PC-9 (cell line): ENCODE results near the gene CD9.

Source experiments
- EZH2 ChIP-seq: fragments of 200-600 bp; sonication (generic); IDR thresholded peaks from 2 replicates; pipeline ENCODE4 v1.8.0; 2017; ENCODE audit warnings: antibody characterized with exemption, low read depth
- TF ChIP-seq, protein P1 (sequence below): fragments of 200-600 bp; sonication (generic); conservative IDR thresholded peaks from 2 replicates; pipeline ENCODE4 v1.6.1; 2017; ENCODE audit warnings: mixed run types, antibody characterized with exemption, mild to moderate bottlenecking, moderate library complexity

DNA sequence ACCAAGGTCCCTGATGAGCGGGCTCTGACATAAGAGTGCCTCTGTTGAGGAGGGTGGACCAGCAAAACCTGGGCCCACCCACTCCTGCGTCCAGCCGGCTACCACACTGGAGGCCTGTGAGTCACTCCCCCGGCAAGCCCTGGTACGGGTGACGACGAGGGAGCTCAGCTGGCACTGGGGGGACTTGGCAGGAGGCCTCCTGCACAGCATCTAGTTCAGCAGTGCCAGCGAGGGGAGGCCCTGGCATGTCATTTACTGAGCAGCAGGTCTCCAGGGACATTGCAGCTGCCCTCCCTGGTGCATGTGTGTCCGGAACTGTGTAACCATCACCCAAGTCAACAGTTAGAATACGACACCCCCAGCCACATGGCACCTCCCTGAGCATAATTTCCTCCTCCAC lies 24.4 kb downstream of the CD9 start:
- no peak for TF ChIP-seq EZH2
- TF ChIP-seq, protein P1, sequence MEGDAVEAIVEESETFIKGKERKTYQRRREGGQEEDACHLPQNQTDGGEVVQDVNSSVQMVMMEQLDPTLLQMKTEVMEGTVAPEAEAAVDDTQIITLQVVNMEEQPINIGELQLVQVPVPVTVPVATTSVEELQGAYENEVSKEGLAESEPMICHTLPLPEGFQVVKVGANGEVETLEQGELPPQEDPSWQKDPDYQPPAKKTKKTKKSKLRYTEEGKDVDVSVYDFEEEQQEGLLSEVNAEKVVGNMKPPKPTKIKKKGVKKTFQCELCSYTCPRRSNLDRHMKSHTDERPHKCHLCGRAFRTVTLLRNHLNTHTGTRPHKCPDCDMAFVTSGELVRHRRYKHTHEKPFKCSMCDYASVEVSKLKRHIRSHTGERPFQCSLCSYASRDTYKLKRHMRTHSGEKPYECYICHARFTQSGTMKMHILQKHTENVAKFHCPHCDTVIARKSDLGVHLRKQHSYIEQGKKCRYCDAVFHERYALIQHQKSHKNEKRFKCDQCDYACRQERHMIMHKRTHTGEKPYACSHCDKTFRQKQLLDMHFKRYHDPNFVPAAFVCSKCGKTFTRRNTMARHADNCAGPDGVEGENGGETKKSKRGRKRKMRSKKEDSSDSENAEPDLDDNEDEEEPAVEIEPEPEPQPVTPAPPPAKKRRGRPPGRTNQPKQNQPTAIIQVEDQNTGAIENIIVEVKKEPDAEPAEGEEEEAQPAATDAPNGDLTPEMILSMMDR, result no peak
